ENCODE measurements around the gene OR10A6. TPM values are rescaled to one million over a fixed set of nuclear protein-coding genes. Genes with fewer than 3 reads are reported as not detected.

The OR10A6 gene
- polyA plus RNA-seq, 3 donors: not detected

- DNase-seq: no peak
- intact Hi-C loops (cut with micrococcal nuclease): no loop called here
- Histone ChIP-seq H3K4me1 (ENCODE audit: control insufficient read depth in 1 of 2, insufficient read depth in 2 of 2, low read length in 2 of 2) (no peaks in the 10 kb centered on the region), H3K79me2 (ENCODE audit: insufficient read depth, low read length) (no peaks in the 10 kb centered on the region), H4K20me1 (ENCODE audit: insufficient read depth, low read length) (no peaks in the 10 kb centered on the region), H3K4me3 (replicated peaks in 1 of 3; ENCODE audit: low read depth in 2 of 3, low read length in 3 of 3) (no peak overlapping the region), H3K27me3 (ENCODE audit: control insufficient read depth in 2 of 2, insufficient read depth in 2 of 2, low read length in 2 of 2) (no peaks in the 10 kb centered on the region), H2AFZ (ENCODE audit: insufficient read depth, low read depth, low read length, poor library complexity, severe bottlenecking) (no peak overlapping the region), H3K4me2 (replicated peaks; ENCODE audit: extremely low read depth, low read length, poor library complexity, severe bottlenecking) (no peak overlapping the region), H3K9me3 (replicated peaks in 1 of 2; ENCODE audit: control insufficient read depth in 1 of 2, insufficient read depth in 1 of 2, low read length in 2 of 2) (no peaks in the 10 kb centered on the region), H3K27ac (ENCODE audit: low read depth in 1 of 2, low read length in 2 of 2) (no peak overlapping the region), H3K9ac (ENCODE audit: insufficient read depth, low read length, poor library complexity, severe bottlenecking) (no peak overlapping the region), H3K36me3 (replicated peaks in 1 of 2; ENCODE audit: control insufficient read depth in 1 of 2, insufficient read depth in 2 of 2, low read length in 2 of 2) (no peaks in the 10 kb centered on the region)
- no peaks in the 10 kb centered on the region for H3K4me1 Mint-ChIP-seq
- H3K9me3 Mint-ChIP-seq: peaks cover 0 to 2% (median 0%) of the 10 kb centered on the region in 7 donors
- TF ChIP-seq CTCF (IDR thresholded peaks at IDR 0.05): no peak
- WGBS (ENCODE audit: insufficient coverage): 100% methylated on average over 1 of the region's 1 CpG
- peak overlapping the region in 1 of 7 donors; percentile 26 for H3K27ac Mint-ChIP-seq
- no peak overlapping the region for H3K4me3 Mint-ChIP-seq
- H3K36me3 Mint-ChIP-seq: no peaks in the 10 kb centered on the region
- H3K27me3 Mint-ChIP-seq (ENCODE audit: low read depth in 3 of 3): peaks cover 0 to 5% (median 0%) of the 10 kb centered on the region in 3 donors
Measured at GRCh38 chr11:7896009-7896785, 34.9 kb downstream of the OR10A6 start.

GRCh38 chr11:7894251-7894650 is 36.8 kb downstream of the OR10A6 start:
- H3K4me1 Mint-ChIP-seq: no peaks in the 10 kb centered on the region
- TF ChIP-seq CTCF (IDR thresholded peaks at IDR 0.05): no peak
- H3K27me3 ChIP-seq (ENCODE audit: control insufficient read depth in 2 of 2, insufficient read depth in 2 of 2, low read length in 2 of 2): peaks cover 4 to 8% of the 10 kb centered on the region in 2 donors
- H2AFZ ChIP-seq (ENCODE audit: insufficient read depth, low read depth, low read length, poor library complexity, severe bottlenecking): no peak overlapping the region
- H3K4me3 Mint-ChIP-seq: no peak overlapping the region
- DNase-seq: no peak
- no peak overlapping the region for H3K4me3 ChIP-seq (replicated peaks in 1 of 3; ENCODE audit: low read depth in 2 of 3, low read length in 3 of 3)
- intact Hi-C loops (cut with micrococcal nuclease): loop anchor here in 1 of 2 donors (5.0 kb wide), 1 partner anchor 93 kb away; the partner anchor contains the start of gene EIF3F
- peaks cover 0 to 2% (median 0%) of the 10 kb centered on the region in 7 donors for H3K9me3 Mint-ChIP-seq
- 50% methylated on average over 1 of the region's 3 CpGs for WGBS (ENCODE audit: insufficient coverage)
- no peaks in the 10 kb centered on the region for H3K36me3 Mint-ChIP-seq
- peaks cover 3 to 15% (median 8%) of the 10 kb centered on the region in 3 donors for H3K27me3 Mint-ChIP-seq (ENCODE audit: low read depth in 3 of 3)
- no peak overlapping the region for H3K27ac Mint-ChIP-seq
- H3K79me2 ChIP-seq (ENCODE audit: insufficient read depth, low read length): no peaks in the 10 kb centered on the region
- H3K27ac ChIP-seq (ENCODE audit: low read depth in 1 of 2, low read length in 2 of 2): no peak overlapping the region
- no peaks in the 10 kb centered on the region for H3K36me3 ChIP-seq (replicated peaks in 1 of 2; ENCODE audit: control insufficient read depth in 1 of 2, insufficient read depth in 2 of 2, low read length in 2 of 2)
- no peaks in the 10 kb centered on the region for H3K4me1 ChIP-seq (ENCODE audit: control insufficient read depth in 1 of 2, insufficient read depth in 2 of 2, low read length in 2 of 2)
- no peaks in the 10 kb centered on the region for H3K9me3 ChIP-seq (replicated peaks in 1 of 2; ENCODE audit: control insufficient read depth in 1 of 2, insufficient read depth in 1 of 2, low read length in 2 of 2)
- no peak overlapping the region for H3K4me2 ChIP-seq (replicated peaks; ENCODE audit: extremely low read depth, low read length, poor library complexity, severe bottlenecking)
- no peak overlapping the region for H3K9ac ChIP-seq (ENCODE audit: insufficient read depth, low read length, poor library complexity, severe bottlenecking)
- no peaks in the 10 kb centered on the region for H4K20me1 ChIP-seq (ENCODE audit: insufficient read depth, low read length)
